Lower leg skin (tissue), 4 donors: Measurements from ENCODE around the gene DEPDC1B. TPM values are rescaled to one million over a fixed set of nuclear protein-coding genes. Genes with fewer than 3 reads are reported as not detected.

Source experiments
- DNase-seq, 2 donors: peaks; one replicate each; pipeline ENCODE4 v3.0.0-alpha.2; 2019; ENCODE audit warnings: low spot score in 2 of 2
- H3K4me3 ChIP-seq: fragments of 200-600 bp; sonication (generic); 2 replicates; pipeline ENCODE4 v1.5.1; 2017; ENCODE audit warnings: mild to moderate bottlenecking, low read depth; ENCODE audit not compliant: poor library complexity, severe bottlenecking
- POLR2A ChIP-seq, 2 donors: fragments of 450-650 bp; IDR thresholded peaks; one replicate each; pipeline ENCODE4 v1.6.1; 2016 to 2017; ENCODE audit warnings: antibody characterized with exemption in 2 of 2, mild to moderate bottlenecking in 1 of 2, moderate library complexity in 1 of 2
- WGBS, 2 donors: methylation state at CpG; one replicate each; pipeline ENCODE4 v1.1.5; 2018; 5-methylcytosine and 5-hydroxymethylcytosine counted together
- intact Hi-C: fragments of 100-400 bp; cut with DNase I; formaldehyde crosslinking; loops from one replicate; pipeline ENCODE4 v1.15.0; 2023; ENCODE audit warnings: low total_unique reads
- total RNA-seq, 4 donors: library from RNA; depleted of rRNA; stranded (reverse); fragments of >200 nt; gene quantifications; one replicate each; pipeline ENCODE4 v1.1.0, GENCODE V29; 2016
- TF ChIP-seq, protein P1 (sequence below), 3 donors: fragments of 450-650 bp; IDR thresholded peaks; one replicate each; pipeline ENCODE4 v1.5.1; 2016; ENCODE audit warnings: antibody characterized with exemption in 3 of 3, mild to moderate bottlenecking in 3 of 3, moderate library complexity in 2 of 3

DEPDC1B gene
- total RNA-seq, 4 donors from 2014 or later, result 0.13 to 2.9 (median 1.3) TPM

- H3K4me3 ChIP-seq, result no peak overlapping the region
- no peak for DNase-seq
- TF ChIP-seq, protein P1, sequence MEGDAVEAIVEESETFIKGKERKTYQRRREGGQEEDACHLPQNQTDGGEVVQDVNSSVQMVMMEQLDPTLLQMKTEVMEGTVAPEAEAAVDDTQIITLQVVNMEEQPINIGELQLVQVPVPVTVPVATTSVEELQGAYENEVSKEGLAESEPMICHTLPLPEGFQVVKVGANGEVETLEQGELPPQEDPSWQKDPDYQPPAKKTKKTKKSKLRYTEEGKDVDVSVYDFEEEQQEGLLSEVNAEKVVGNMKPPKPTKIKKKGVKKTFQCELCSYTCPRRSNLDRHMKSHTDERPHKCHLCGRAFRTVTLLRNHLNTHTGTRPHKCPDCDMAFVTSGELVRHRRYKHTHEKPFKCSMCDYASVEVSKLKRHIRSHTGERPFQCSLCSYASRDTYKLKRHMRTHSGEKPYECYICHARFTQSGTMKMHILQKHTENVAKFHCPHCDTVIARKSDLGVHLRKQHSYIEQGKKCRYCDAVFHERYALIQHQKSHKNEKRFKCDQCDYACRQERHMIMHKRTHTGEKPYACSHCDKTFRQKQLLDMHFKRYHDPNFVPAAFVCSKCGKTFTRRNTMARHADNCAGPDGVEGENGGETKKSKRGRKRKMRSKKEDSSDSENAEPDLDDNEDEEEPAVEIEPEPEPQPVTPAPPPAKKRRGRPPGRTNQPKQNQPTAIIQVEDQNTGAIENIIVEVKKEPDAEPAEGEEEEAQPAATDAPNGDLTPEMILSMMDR (IDR thresholded peaks at IDR 0.05), result no peak
- TF ChIP-seq POLR2A (IDR thresholded peaks at IDR 0.05), result no peak
- 58 to 60% methylated on average over 6 of the region's 6 CpGs for WGBS, 2 donors
- intact Hi-C loops, result no loop called here
These were observed 21.9 kb downstream of the DEPDC1B start for GRCh38 chr5:60677850-60678664.

DNA sequence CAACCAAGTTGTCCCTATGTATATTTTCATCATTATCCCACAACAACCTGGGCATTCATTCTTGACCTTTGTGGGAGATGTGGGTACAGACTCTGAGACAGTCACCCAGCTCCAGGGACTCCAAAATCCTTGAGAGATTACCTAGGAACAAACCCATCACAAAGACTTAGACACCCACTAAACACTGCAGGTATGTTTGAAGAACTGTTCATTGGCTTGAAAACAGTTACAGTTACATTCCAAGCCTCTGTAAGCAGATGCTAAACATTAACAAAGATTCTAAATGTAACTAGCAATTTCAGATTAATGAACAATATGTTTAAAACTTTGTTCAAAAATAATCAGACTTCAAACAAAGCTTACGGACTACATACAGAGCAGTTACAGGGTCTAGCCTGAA is 24.7 kb downstream of the DEPDC1B start:
- H3K4me3 ChIP-seq, result no peak overlapping the region
- WGBS, 2 donors, result 94 to 100% methylated on average over 1 of the region's 1 CpG
- intact Hi-C loops, result no loop called here
- no peak for TF ChIP-seq POLR2A (IDR thresholded peaks at IDR 0.05)
- TF ChIP-seq, protein P1 (IDR thresholded peaks at IDR 0.05), result no peak
- no peak for DNase-seq

DNA sequence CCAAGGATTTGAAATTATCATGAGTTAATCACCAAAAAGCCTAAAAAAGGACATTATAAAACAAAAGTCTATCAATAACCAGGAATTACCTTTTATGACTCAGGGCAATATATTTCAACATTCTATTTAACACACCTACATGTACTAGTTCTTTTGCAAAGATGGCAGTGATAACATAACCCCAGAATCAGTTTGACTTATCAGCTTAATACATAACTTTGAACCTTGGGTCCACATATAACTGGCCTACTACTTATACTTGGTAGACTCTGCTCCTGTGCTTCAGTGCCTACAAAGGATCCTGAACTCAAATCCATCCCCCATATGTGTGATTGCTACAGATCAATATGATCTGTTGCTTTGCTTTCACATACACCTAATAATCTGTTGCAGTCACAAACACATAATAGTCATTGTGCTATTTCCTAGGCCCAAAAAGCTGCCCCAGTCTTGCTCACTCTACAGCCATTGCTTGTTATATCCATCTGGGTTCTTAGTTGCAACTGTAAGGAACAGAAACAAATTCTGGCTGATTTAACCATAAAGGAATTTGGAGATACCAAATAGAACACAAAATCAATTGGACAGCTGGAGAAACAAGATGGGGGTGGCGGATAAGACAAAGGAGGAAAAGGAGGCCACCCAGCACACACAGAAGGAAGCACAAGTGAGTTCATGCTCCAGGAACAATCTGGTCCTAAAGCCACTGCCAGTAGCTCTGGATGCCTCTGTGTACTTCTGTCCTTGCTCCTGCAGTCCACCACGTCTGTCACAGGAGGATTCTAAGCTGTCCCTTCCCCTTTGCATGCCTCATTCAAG is 25.5 kb downstream of the DEPDC1B start:
- no peak overlapping the region for H3K4me3 ChIP-seq
- 85 to 87% methylated on average over 2 of the region's 2 CpGs for whole genome bisulfite sequencing, 2 donors
- intact Hi-C loops, result no loop called here
- TF ChIP-seq, protein P1 (IDR thresholded peaks at IDR 0.05), result no peak
- TF ChIP-seq POLR2A (IDR thresholded peaks at IDR 0.05), result no peak
- DNase-seq, result no peak

- 84 to 85% methylated on average over 2 of the region's 2 CpGs for WGBS, 2 donors
- no peak overlapping the region for H3K4me3 ChIP-seq
- intact Hi-C loops, result no loop called here
- DNase-seq, result no peak
- TF ChIP-seq, protein P1 (IDR thresholded peaks at IDR 0.05), result no peak
- TF ChIP-seq POLR2A (IDR thresholded peaks at IDR 0.05), result no peak
These were observed 26.6 kb downstream of the DEPDC1B start for GRCh38 chr5:60673334-60673733.

DNA sequence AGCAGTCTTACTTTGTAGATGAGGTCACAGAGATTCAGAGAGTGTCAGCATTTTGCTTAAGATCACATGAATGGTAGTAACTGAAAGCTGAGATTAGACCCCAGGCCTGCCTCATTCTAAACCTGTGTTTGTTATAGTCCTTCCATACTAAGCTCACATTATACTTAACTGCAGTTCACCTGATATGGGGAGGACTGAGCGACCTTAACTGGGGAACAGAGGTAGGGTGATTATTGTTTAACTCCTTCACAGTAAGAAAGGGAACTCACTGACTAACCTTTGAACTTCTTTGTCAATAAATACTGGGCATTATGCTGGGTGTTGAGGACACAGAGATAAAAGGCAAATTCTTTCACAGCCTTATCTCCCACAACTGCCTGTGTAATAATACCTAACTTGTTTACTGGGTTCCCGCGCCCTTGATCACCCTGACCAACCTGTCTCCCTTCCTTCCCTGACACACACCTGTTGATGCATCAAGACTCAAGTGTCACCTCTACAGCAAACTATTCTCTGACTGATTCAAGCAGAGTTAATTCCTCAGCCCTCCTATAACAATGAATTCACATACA is 27.2 kb downstream of the DEPDC1B start:
- WGBS, 2 donors, result 87 to 89% methylated on average over 3 of the region's 3 CpGs
- DNase-seq, result no peak
- intact Hi-C loops, result no loop called here
- TF ChIP-seq, protein P1 (IDR thresholded peaks at IDR 0.05), result no peak
- no peak for TF ChIP-seq POLR2A (IDR thresholded peaks at IDR 0.05)
- no peak overlapping the region for H3K4me3 ChIP-seq
